NCI-H748 (cell line): ENCODE measurements around the gene ZWILCH.
"Not testable (repeated sequence)": the region's sequence is repeated elsewhere in the genome, so short reads cannot be mapped to it uniquely, and the experiment has no call there.

Source experiments
- DNase-seq: peaks from one replicate; lab custom pipeline; 2025; ENCODE audit not compliant: unreplicated experiment; lab: John Stamatoyannopoulos, UW

The ZWILCH gene

DNA sequence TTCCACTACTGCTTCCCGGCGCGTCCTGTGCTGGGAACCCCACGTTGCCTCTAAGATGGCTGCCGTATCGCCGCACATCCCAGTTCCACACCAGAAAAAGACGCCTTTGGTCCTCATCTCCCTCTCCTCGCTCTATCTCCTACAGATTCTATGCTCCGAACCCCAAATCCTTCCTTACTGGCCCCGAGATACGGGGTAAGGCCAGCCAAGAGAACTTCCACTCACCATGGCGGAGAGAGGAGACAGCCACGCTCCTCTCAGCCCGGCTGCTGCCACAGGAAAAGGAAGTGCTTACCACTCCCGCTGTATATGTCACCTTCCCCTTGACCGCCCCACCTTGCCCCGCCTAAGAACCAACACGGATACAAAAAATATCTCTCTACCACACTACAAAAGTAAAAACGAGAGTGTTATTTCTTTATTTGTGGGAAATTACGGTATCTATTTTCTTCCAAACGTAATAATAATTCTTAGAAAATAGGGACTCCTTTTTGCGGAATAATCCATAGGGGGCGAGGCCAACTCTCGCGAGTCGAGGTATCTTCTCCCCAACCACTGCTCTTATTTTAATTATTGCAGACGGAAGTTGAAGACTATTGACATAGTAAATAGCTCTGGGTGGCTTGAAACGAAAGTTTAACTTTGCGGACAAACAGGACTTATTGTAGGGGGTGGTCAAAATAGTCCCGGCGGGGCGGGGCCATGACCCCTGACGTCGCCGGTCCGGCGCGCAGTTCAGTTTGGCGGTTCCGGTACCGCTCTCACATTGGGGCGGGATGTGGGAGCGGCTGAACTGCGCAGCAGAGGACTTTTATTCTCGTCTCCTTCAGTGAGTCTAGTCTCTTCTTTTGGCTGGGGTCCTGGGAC lies at the start of gene ZWILCH, which contains the start of gene RPL4:
TSS of gene ZWILCH (plus strand) at position 764 of the 867 bp plus-strand sequence. CDS start at position 777, 13 bp downstream.
TSS of gene RPL4 (minus strand) at position 293 of the 867 bp plus-strand sequence. CDS start at position 228, 65 bp downstream.
- DNase-seq, result peak; percentile 61

- no peak for DNase-seq
Observed at GRCh38 chr15:66456211-66456610, 48.9 kb upstream of the ZWILCH start.

DNA sequence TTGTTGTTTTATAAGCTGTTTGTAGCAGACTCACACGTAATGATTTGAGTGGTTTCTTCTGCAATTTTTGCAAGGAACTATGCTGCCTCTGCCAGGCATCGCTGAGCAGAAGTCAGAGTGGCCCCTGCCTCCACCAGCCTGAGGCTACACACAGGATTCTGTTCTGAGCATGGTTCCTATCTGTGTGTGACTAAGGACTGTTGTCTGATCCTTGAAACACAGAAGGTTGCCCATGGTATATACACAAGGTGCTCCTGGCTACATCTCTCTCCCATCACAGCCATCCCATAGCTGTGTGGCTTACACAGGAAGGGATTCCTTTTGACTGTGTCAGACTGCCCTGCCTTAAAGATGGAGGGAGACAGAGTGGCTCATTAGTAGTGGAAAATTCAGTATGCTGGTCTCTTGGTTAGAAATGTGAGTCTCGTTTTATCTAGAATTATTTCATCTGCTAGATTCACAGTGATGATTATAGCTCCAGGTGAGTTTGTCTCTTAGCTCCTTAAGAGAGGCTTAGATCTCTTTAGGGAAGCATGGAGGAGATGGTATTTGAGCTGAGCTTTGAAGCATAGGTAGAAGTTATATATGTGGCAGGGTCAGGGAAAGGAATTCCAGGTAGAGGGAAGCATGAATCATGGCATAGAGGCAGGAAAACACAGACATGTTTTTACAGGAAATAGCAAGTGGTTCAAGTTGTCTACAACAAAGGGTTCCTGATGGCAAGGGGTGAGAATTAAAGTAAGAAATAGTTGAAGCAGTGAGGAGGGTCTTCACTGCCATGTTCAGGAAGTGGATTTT lies 45.1 kb upstream of the ZWILCH start:
- DNase-seq, result no peak

DNA sequence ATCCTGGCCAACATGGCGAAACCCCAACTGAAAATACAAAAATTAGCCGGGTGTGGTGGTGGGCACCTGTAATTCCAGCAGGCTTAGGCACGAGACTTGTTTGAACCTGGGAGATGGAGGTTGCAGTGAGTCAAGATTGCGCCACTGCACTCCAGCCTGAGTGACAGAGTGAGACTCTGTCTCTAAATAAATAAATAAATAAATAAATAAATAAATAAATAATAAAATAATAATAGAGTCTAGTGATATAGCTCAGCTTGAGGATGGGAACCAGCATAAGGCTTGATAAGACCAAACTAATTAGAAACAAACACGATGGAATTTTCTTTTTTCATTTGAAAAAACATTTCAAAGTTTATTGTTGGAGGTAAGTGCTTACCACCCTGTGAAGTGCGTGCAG lies 43.8 kb upstream of the ZWILCH start:
- not testable (repeated sequence) for DNase-seq

- DNase-seq, result no peak
Observed at GRCh38 chr15:66461917-66462316, 43.2 kb upstream of the ZWILCH start.

GRCh38 chr15:66462627-66463026 lies 42.5 kb upstream of the ZWILCH start:
- DNase-seq, result no peak

DNA sequence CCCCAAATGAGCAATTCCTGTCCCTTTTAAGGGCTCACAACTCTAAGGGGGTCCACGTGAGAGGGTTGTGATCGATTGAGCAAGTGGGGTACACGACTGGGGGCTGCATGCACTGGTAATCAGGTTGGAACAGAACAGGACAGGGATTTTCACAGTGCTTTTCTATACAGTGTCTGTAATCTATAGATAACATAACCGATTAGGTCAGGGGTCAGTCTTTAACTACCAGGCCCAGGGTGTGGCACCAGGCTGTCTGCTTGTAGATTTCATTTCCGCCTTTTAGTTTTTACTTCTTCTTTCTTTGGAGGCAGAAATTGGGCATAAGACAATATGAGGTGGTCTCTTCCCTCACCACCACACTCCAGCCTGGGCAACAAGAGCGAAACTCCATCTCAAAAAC lies 39.8 kb upstream of the ZWILCH start:
- DNase-seq, result not testable (repeated sequence)

- not testable (repeated sequence) for DNase-seq
Observed at GRCh38 chr15:66467162-66468040, 37.7 kb upstream of the ZWILCH start.

DNA sequence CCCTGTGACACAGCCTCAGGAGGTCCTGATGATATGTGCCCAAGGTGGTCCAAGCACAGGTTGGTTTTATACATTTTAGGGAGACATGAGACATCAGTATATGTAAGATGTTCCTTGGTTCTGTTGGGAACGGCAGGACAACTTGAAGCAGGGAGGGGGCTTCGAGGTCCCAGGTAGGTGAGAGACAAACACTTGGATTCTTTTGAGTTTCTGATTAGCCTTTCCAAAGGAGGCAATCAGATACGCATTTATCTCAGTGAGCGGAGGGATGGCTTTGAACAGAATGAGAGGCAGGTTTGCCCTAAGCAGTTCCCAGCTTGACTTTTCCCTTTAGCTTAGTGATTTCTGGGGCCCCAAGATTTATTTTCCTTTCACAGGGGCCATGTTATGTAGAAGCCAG lies 34.3 kb upstream of the ZWILCH start:
- not testable (repeated sequence) for DNase-seq

DNA sequence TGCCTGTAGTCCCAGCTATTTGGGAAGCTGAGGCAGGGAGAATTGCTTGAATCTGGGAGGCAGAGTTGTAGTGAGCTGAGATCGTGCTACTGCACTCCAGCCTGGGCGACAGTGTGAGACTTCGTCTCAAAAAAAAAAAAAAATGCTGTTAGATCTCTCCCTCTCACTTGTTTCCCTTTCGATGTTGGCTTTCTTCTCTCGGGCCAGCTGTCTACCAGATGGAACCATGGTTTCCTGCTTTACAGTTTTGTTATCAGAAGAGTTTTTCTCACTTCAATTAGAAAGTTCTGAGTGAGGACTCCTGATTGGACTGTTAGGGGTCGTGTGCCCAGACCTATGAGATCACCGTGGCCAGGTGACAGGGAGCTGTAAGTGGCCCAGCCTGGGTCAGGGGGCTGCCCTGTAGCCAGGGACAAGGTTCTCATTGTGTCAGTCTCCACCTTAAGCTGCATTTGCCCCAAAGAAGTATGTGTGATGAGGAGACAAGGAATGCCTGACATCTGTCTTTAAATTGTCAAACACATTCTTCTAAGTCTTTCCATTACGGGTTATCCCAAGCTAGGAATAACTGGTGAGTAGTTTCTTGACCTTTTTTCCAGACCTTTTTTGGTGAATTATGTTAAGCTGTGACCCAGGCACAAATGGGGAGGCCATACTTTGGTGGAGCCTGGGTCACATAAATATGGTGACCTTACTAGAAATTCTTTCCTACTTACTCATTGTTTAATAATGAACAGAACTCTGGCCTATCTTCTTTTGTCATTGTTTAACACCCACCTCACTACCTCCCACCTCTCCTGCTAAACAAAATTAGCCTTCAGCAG lies 32.7 kb upstream of the ZWILCH start:
- no peak for DNase-seq

- DNase-seq, result no peak
Observed at GRCh38 chr15:66474135-66474534, 31.0 kb upstream of the ZWILCH start.

GRCh38 chr15:66474963-66475362 lies 30.2 kb upstream of the ZWILCH start:
- no peak for DNase-seq

GRCh38 chr15:66476535-66476934 lies 28.6 kb upstream of the ZWILCH start:
- DNase-seq, result no peak

GRCh38 chr15:66477011-66477410 lies 28.1 kb upstream of the ZWILCH start:
- DNase-seq, result no peak

- no peak for DNase-seq
Observed at GRCh38 chr15:66480267-66480666, 24.9 kb upstream of the ZWILCH start.

DNA sequence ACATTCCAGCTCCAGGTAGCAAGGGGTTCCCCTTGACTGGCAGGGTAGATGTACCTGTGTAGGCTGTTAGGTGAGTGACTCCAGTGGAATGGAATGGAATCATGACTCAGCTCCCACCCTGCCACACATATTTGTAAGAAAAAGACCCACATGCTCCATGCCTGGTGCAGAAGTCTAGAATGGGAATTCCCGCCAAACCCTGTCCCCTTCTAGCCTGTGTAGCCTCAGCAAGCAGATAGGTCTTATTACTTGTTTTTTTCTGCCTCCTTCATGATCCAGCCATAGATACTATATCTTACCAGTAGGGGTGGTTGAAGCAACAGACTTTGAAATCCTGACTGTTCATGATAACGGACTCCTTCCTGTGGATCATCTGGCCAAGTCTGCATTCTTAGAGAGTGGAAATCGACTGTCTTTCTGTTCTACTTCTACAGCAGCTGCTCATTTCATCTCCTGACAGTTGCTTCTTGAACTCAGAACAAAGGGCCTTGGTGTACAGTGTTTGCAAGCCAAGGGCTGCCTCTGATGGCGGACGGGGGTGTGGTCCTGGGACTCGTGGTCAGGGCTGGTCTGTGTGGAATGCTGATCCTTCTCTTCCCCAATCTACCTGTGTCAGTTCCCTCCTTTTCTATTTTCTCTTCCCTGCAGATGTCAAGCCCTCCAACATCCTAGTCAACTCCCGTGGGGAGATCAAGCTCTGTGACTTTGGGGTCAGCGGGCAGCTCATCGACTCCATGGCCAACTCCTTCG lies 23.8 kb upstream of the ZWILCH start:
- DNase-seq, result no peak

DNA sequence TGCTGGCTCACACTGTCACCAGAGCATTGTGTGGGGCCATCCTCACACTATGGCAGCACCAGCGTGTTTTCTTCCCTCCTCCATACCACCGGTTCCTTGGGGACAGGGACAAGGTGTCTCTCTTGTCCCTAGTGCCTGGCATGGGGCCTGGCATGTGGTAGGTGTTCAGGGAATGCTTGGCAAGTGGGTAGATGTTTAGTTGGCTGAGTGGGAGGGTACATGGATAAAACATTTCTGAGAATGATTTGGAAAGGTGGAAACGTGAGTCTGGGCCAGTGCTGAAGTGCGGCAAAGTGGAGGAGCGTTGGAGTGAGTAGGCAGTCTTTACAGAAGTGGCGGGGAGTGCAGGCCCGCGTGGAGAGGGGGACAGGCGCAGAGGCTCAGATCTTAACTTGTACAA lies 22.6 kb upstream of the ZWILCH start:
- no peak for DNase-seq

- no peak for DNase-seq
Observed at GRCh38 chr15:66483131-66483566, 22.0 kb upstream of the ZWILCH start.

- DNase-seq, result no peak
Observed at GRCh38 chr15:66484539-66485112, 20.5 kb upstream of the ZWILCH start.
